Thymus (tissue), 11 donors: ENCODE measurements around the gene POLR1D. TPM values are rescaled to one million over a fixed set of nuclear protein-coding genes. Genes with fewer than 3 reads are reported as not detected.
A peak's percentile ranks its signal among the peaks of the same experiment; 100 is the strongest.

Experiments used
- DNase-seq, 9 donors: peaks; one replicate each; pipeline ENCODE4 v3.0.0-alpha.2; 2013; ENCODE audit warnings: low spot score in 9 of 9, low read depth in 6 of 9, missing footprints in 1 of 9
- H3K27ac ChIP-seq, 2 donors: one replicate each; pipeline ENCODE4 v1.5.1; 2013; ENCODE audit warnings: control low read depth in 1 of 2, low read depth in 1 of 2, low read length in 1 of 2, mild to moderate bottlenecking in 1 of 2, moderate library complexity in 1 of 2
- H3K27me3 ChIP-seq, 2 donors: one replicate each; pipeline ENCODE4 v1.5.1; 2013; ENCODE audit warnings: low read length in 1 of 2; ENCODE audit not compliant: control insufficient read depth in 2 of 2, insufficient read depth in 1 of 2
- H3K36me3 ChIP-seq, 2 donors: one replicate each; pipeline ENCODE4 v1.5.1; 2013; ENCODE audit warnings: low read length in 1 of 2, mild to moderate bottlenecking in 1 of 2, moderate library complexity in 1 of 2; ENCODE audit not compliant: control insufficient read depth in 2 of 2, insufficient read depth in 2 of 2
- H3K4me1 ChIP-seq, 2 donors: one replicate each; pipeline ENCODE4 v1.5.1; 2013; ENCODE audit warnings: low read length in 2 of 2; ENCODE audit not compliant: control insufficient read depth in 2 of 2, insufficient read depth in 2 of 2
- H3K4me3 ChIP-seq, 2 donors: one replicate each; pipeline ENCODE4 v1.5.1; 2013; ENCODE audit warnings: low read length in 2 of 2, control low read depth in 1 of 2, mild to moderate bottlenecking in 1 of 2
- H3K9me3 ChIP-seq, 2 donors: one replicate each; pipeline ENCODE4 v1.5.1; 2013; ENCODE audit warnings: low read length in 1 of 2, mild to moderate bottlenecking in 1 of 2; ENCODE audit not compliant: control insufficient read depth in 2 of 2, insufficient read depth in 1 of 2
- WGBS: extraction: QIAGEN DNeasy Blood & Tissue Kit; methylation state at CpG from one replicate; pipeline ENCODE4 v1.1.7; 2013; 5-methylcytosine and 5-hydroxymethylcytosine counted together
- polyA plus RNA-seq: library from polyadenylated mRNA; stranded (reverse); fragments of 200-250 nt; gene quantifications from one replicate; pipeline ENCODE4 v1.2.3, GENCODE V29; 2013
- total RNA-seq: library from RNA; stranded (reverse); fragments of 120-200 nt; gene quantifications from one replicate; pipeline ENCODE4 v1.2.4, GENCODE V29; 2013
- donor health status: healthy.

POLR1D gene
- total and polyA plus RNA-seq, 2 donors, result 122 to 221 TPM

- WGBS, result 87% methylated on average over 4 of the region's 4 CpGs
- DNase-seq, result no peak
- Histone ChIP-seq H3K36me3 (peaks cover 7 to 9% of the 10 kb centered on the region in 2 donors), H3K27ac (no peak overlapping the region), H3K4me1 (peaks cover 0 to 7% of the 10 kb centered on the region in 2 donors), H3K27me3 (no peaks in the 10 kb centered on the region), H3K9me3 (no peaks in the 10 kb centered on the region), H3K4me3 (no peak overlapping the region)
Measured at GRCh38 chr13:27631156-27631555, 9.5 kb downstream of the POLR1D start.

- Histone ChIP-seq H3K27me3 (no peaks in the 10 kb centered on the region), H3K36me3 (peaks cover 7 to 9% of the 10 kb centered on the region in 2 donors), H3K4me1 (peaks cover 0 to 7% of the 10 kb centered on the region in 2 donors), H3K9me3 (no peaks in the 10 kb centered on the region), H3K27ac (no peak overlapping the region), H3K4me3 (no peak overlapping the region)
- DNase-seq, result no peak
- 70% methylated on average over 2 of the region's 2 CpGs for WGBS
Measured at GRCh38 chr13:27631665-27632064, 10.0 kb downstream of the POLR1D start.

- H3K9me3 ChIP-seq, result no peaks in the 10 kb centered on the region
- 95% methylated on average over 4 of the region's 4 CpGs for WGBS
- no peak overlapping the region for H3K27ac ChIP-seq
- H3K4me1 ChIP-seq, result peaks cover 0 to 7% of the 10 kb centered on the region in 2 donors
- DNase-seq, result no peak
- no peaks in the 10 kb centered on the region for H3K27me3 ChIP-seq
- peaks cover 7 to 9% of the 10 kb centered on the region in 2 donors for H3K36me3 ChIP-seq
- no peak overlapping the region for H3K4me3 ChIP-seq
Measured at GRCh38 chr13:27632214-27632613, 10.5 kb downstream of the POLR1D start.

- peaks cover 0 to 7% of the 10 kb centered on the region in 2 donors for H3K4me1 ChIP-seq
- DNase-seq, result no peak
- H3K27ac ChIP-seq, result no peak overlapping the region
- H3K36me3 ChIP-seq, result peaks cover 7% of the 10 kb centered on the region in 2 donors
- H3K4me3 ChIP-seq, result no peak overlapping the region
- no peaks in the 10 kb centered on the region for H3K27me3 ChIP-seq
- H3K9me3 ChIP-seq, result no peaks in the 10 kb centered on the region
- 93% methylated on average over 1 of the region's 1 CpG for WGBS
Measured at GRCh38 chr13:27632648-27633047, 11.0 kb downstream of the POLR1D start.

- no peaks in the 10 kb centered on the region for H3K9me3 ChIP-seq
- DNase-seq, result peak in 1 of 9 donors; percentile 12
- peaks cover 0 to 7% of the 10 kb centered on the region in 2 donors for H3K4me1 ChIP-seq
- H3K27ac ChIP-seq, result peak overlapping the region in 1 of 2 donors; percentile 10
- WGBS, result 93% methylated on average over 2 of the region's 2 CpGs
- no peak overlapping the region for H3K4me3 ChIP-seq
- peaks cover 7% of the 10 kb centered on the region in 2 donors for H3K36me3 ChIP-seq
- no peaks in the 10 kb centered on the region for H3K27me3 ChIP-seq
Measured at GRCh38 chr13:27634231-27634630, 12.5 kb downstream of the POLR1D start.

GRCh38 chr13:27634791-27635190, 13.1 kb downstream of the POLR1D start:
- H3K36me3 ChIP-seq, result peaks cover 7% of the 10 kb centered on the region in 2 donors
- DNase-seq, result no peak
- H3K27me3 ChIP-seq, result no peaks in the 10 kb centered on the region
- 96% methylated on average over 3 of the region's 3 CpGs for WGBS
- H3K9me3 ChIP-seq, result no peaks in the 10 kb centered on the region
- peaks cover 0 to 7% of the 10 kb centered on the region in 2 donors for H3K4me1 ChIP-seq
- H3K4me3 ChIP-seq, result no peak overlapping the region
- H3K27ac ChIP-seq, result peak overlapping the region; percentile 49 to 70

- no peak for DNase-seq
- Histone ChIP-seq H3K27ac (no peak overlapping the region), H3K4me1 (peaks cover 0 to 7% of the 10 kb centered on the region in 2 donors), H3K9me3 (no peaks in the 10 kb centered on the region), H3K36me3 (peaks cover 7% of the 10 kb centered on the region in 2 donors), H3K4me3 (no peak overlapping the region), H3K27me3 (no peaks in the 10 kb centered on the region)
- 96% methylated on average over 1 of the region's 1 CpG for WGBS
Measured at GRCh38 chr13:27635266-27635665, 13.6 kb downstream of the POLR1D start.

- no peak for DNase-seq
- no peaks in the 10 kb centered on the region for H3K27me3 ChIP-seq
- H3K4me1 ChIP-seq, result peaks cover 0 to 2% of the 10 kb centered on the region in 2 donors
- H3K36me3 ChIP-seq, result peaks cover 0 to 3% of the 10 kb centered on the region in 2 donors
- no peak overlapping the region for H3K27ac ChIP-seq
- 64% methylated on average over 6 of the region's 6 CpGs for WGBS
- no peaks in the 10 kb centered on the region for H3K9me3 ChIP-seq
- H3K4me3 ChIP-seq, result no peak overlapping the region
Measured at GRCh38 chr13:27636589-27637288, 15.0 kb downstream of the POLR1D start.

GRCh38 chr13:27637289-27637626, 15.6 kb downstream of the POLR1D start:
- peaks cover 0 to 2% of the 10 kb centered on the region in 2 donors for H3K4me1 ChIP-seq
- H3K9me3 ChIP-seq, result no peaks in the 10 kb centered on the region
- WGBS, result 100% methylated on average over 1 of the region's 1 CpG
- no peaks in the 10 kb centered on the region for H3K27me3 ChIP-seq
- H3K27ac ChIP-seq, result no peak overlapping the region
- H3K4me3 ChIP-seq, result no peak overlapping the region
- no peak for DNase-seq
- peaks cover 0 to 3% of the 10 kb centered on the region in 2 donors for H3K36me3 ChIP-seq
